Esophagus squamous epithelium (tissue), 4 donors: Measurements from ENCODE around the gene WFDC5.

Experiments
- CTCF ChIP-seq, 6 experiments: fragments of 450-650 bp in 4 of 6; fragments of 200-600 bp in 2 of 6; sonication (generic) in 2 of 6; IDR thresholded peaks; one replicate each; pipeline ENCODE4 v1.5.1; 2016 to 2019; ENCODE audit warnings: antibody characterized with exemption in 6 of 6, mild to moderate bottlenecking in 4 of 6, moderate library complexity in 4 of 6
- POLR2A ChIP-seq, 4 donors: fragments of 450-650 bp; IDR thresholded peaks; one replicate each; pipeline ENCODE4 v1.6.1; 2017; ENCODE audit warnings: antibody characterized with exemption in 4 of 4, mild to moderate bottlenecking in 4 of 4, moderate library complexity in 3 of 4

GRCh38 chr20:45103072-45103471 is 11.9 kb downstream of the WFDC5 start:
- TF ChIP-seq POLR2A (IDR thresholded peaks at IDR 0.05) (no peak), CTCF (IDR thresholded peaks at IDR 0.05) (no peak)
